Esophagus (tissue), 2 donors: ENCODE results near the gene SALL1. TPM values are rescaled to one million over a fixed set of nuclear protein-coding genes. Genes with fewer than 3 reads are reported as not detected.
A peak's percentile ranks its signal among the peaks of the same experiment; 100 is the strongest.

Source experiments
- H3K27ac ChIP-seq, 2 donors: one replicate each; pipeline ENCODE4 v1.5.1; 2013; ENCODE audit warnings: low read depth in 2 of 2, mild to moderate bottlenecking in 2 of 2, inconsistent platforms in 1 of 2, low read length in 1 of 2, moderate library complexity in 1 of 2
- H3K27me3 ChIP-seq, 2 donors: one replicate each; pipeline ENCODE4 v1.6.1; 2013; ENCODE audit warnings: low read length in 2 of 2, control low read depth in 1 of 2, mild to moderate bottlenecking in 1 of 2; ENCODE audit not compliant: insufficient read depth in 2 of 2, control insufficient read depth in 1 of 2
- H3K36me3 ChIP-seq, 2 donors: one replicate each; pipeline ENCODE4 v1.6.1; 2013; ENCODE audit warnings: low read length in 1 of 2; ENCODE audit not compliant: control insufficient read depth in 2 of 2, insufficient read depth in 2 of 2
- H3K4me1 ChIP-seq, 2 donors: one replicate each; pipeline ENCODE4 v1.6.1; 2013; ENCODE audit warnings: low read length in 1 of 2; ENCODE audit not compliant: control insufficient read depth in 2 of 2, insufficient read depth in 2 of 2
- H3K4me3 ChIP-seq, 2 donors: one replicate each; pipeline ENCODE4 v1.5.1; 2013; ENCODE audit warnings: low read length in 2 of 2, mild to moderate bottlenecking in 2 of 2, low read depth in 1 of 2, moderate library complexity in 1 of 2
- H3K9me3 ChIP-seq, 2 donors: one replicate each; pipeline ENCODE4 v1.6.1; 2013; ENCODE audit warnings: mild to moderate bottlenecking in 2 of 2, low read depth in 1 of 2, low read length in 1 of 2, moderate library complexity in 1 of 2; ENCODE audit not compliant: control insufficient read depth in 2 of 2, insufficient read depth in 1 of 2
- WGBS, 2 donors: extraction: QIAGEN DNeasy Blood & Tissue Kit; methylation state at CpG; one replicate each; pipeline ENCODE4 v1.1.7; 2013; 5-methylcytosine and 5-hydroxymethylcytosine counted together
- polyA plus RNA-seq, 2 donors: library from polyadenylated mRNA; stranded (reverse); fragments of 200-250 nt; gene quantifications; one replicate each; pipeline ENCODE4 v1.2.3, GENCODE V29; 2013
- donor health status: healthy with polysubstance abuse.
- donor health status: Bipolar disorder and iron deficiency.

Gene SALL1
- polyA plus RNA-seq, result under 1 TPM; 0.02 TPM

DNA sequence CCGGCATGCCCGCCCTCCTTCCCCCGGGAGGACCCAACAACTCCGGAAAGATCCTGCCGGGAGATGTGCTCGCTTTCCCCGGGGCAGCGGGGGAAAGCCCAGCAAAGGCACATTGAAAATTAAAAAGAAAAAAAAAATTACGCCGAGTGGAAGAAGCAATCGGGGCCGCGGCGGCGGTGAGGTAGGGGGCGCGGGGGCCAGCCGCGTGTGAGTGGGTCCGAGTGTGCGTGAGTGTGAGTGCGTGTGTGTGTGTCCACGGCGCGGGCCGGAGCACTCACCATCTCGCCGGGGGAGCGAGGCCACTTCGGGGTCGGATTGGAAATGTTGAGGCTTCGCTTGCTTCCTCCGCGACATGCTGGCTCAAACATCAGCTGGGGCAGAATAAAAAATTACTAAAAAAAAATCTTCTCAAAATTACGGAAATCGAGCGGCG, at the start of gene SALL1:
Gene SALL1, minus strand, starts transcription at position 383 of the 433 bp plus-strand sequence. Its CDS starts 29 bp downstream, at position 354.
- Histone ChIP-seq H3K27ac (peak within 1 kb of the TSS in 1 of 2 donors; percentile 23), H3K4me1 (peaks cover 8 to 20% of the 10 kb centered on the region in 2 donors), H3K4me3 (peak within 1 kb of the TSS; percentile 13 to 29), H3K27me3 (peaks cover 17 to 42% of the 10 kb centered on the region in 2 donors), H3K9me3 (peaks cover 0 to 7% of the 10 kb centered on the region in 2 donors), H3K36me3 (no peaks in the 10 kb centered on the region)
- 3 to 4% methylated on average over 38 of the region's 38 CpGs for WGBS, 2 donors

DNA sequence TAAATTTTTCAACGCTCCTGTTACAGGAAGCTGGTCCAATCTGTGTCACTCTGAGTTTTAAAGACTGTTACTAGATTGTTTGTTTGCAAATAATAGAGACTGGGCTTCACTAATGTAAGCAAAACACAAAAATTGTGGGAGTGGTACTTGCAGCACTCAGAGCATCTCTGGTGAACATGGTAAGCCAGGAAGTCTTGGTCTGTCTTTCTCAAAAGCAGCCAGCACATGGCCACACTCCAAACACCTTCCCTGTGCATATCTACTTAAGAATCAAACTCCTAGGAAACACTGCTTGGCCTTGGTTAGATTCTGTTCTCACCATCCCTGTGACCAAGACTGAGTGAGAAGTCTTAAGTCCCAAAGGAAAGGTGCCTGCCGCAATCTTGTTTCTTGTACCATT, 49.7 kb upstream of the SALL1 start:
- Histone ChIP-seq H3K4me1 (no peaks in the 10 kb centered on the region), H3K4me3 (no peak overlapping the region), H3K27ac (no peak overlapping the region), H3K27me3 (no peaks in the 10 kb centered on the region), H3K36me3 (no peaks in the 10 kb centered on the region), H3K9me3 (peaks cover 0 to 6% of the 10 kb centered on the region in 2 donors)
- WGBS, 2 donors, result 52 to 84% methylated on average over 2 of the region's 2 CpGs

DNA sequence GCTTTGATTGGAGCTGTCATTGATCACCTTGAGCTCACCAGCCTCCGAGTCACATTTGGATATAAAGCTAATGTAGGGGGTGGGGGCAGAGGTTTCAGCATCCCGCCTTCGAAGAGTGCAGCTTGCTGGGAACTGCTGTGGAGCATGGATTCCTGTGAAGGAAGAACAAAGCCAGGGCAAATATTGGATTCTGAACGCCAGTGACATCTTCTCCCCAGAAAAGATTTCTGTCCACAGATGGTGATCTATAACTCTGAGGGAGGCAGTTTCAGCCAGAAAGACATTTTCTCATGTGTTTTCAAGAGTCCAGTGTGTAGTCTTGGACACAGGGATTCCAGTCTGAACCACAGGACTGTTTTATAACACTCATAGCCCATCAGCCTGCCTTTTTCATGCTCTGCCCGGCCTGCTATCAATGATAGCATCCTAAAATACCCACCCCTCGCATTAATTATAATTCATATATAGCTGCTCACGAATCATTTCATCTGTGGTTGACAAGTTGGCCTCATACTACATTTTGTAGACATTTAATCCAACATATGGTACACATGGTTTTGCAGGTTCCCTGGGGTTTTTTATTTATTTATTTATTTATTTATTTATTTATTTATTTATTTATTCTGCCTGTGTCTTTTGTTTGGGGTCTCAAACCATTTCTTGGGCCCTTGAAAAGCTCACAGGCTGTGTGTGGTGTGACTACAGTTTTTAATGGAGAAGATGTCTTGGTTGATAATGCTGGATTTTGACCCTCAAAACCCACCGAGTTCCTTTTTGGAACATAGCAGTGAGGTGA, 47.1 kb upstream of the SALL1 start:
- no peaks in the 10 kb centered on the region for H3K36me3 ChIP-seq
- 67% methylated on average over 8 of the region's 8 CpGs for WGBS, 2 donors
- H3K4me1 ChIP-seq, result no peaks in the 10 kb centered on the region
- H3K9me3 ChIP-seq, result peaks cover 0 to 6% of the 10 kb centered on the region in 2 donors
- no peak overlapping the region for H3K27ac ChIP-seq
- no peaks in the 10 kb centered on the region for H3K27me3 ChIP-seq
- no peak overlapping the region for H3K4me3 ChIP-seq

DNA sequence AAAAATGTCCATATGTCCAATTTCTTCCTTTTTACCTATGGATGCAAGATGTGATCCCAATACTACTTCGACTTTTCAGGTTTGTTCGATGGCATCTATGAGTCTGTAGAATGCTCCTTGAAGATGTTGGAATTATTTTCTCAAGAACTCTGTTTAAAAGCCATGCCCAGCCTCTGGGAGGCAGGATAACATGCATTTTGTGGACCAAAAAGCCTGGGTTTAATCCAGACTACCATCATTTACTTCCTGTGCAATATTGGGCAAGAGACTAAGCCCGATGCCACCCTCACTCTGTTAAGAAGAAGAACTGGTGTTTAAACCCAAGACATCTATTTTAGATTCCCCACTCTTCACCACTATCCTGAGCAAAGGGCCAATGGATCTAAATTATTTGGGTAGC, 42.8 kb upstream of the SALL1 start:
- WGBS, 2 donors, result 91 to 92% methylated on average over 3 of the region's 3 CpGs
- H3K27me3 ChIP-seq, result no peaks in the 10 kb centered on the region
- no peaks in the 10 kb centered on the region for H3K36me3 ChIP-seq
- H3K4me1 ChIP-seq, result no peaks in the 10 kb centered on the region
- H3K27ac ChIP-seq, result no peak overlapping the region
- H3K4me3 ChIP-seq, result no peak overlapping the region
- H3K9me3 ChIP-seq, result peaks cover 0 to 4% of the 10 kb centered on the region in 2 donors

DNA sequence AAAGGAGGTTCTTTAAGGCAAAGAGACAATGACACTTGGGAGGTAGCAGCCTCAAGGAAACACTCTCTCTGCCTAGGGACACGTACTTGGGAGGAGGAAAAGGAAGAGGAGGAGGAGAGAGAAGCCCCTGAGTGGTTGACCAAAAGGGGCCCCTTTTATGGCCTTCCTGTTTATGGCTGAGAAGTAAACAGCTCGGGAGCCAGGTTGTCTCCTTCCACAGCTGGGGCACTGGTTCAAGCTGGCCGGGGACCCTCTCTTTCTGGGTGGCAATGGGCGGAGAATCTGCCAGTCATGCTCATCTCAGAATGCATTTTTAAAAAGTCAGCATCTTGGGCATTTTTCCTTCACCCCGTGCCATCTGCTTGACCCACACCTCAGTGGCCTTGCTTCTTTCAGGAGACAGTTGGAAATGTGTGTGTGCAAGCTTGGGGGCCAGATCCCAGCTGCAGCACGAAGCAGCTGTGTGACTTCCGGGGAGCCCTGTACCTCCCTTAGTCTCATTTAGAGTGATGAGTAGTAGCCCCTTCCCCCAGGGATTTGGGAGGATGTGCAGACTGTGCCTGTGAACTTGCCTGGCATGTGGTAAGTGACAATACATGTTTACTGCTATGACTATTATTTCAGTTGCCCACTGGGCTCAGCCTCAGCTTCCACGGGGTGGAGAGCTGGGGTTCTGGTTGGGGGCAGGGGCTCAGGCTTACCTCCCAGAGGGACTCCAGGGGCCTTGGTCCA, 33.8 kb upstream of the SALL1 start:
- Histone ChIP-seq H3K27ac (no peak overlapping the region), H3K4me3 (no peak overlapping the region), H3K9me3 (no peaks in the 10 kb centered on the region), H3K4me1 (no peaks in the 10 kb centered on the region), H3K36me3 (no peaks in the 10 kb centered on the region), H3K27me3 (no peaks in the 10 kb centered on the region)
- 23 to 24% methylated on average over 8 of the region's 8 CpGs for WGBS, 2 donors

DNA sequence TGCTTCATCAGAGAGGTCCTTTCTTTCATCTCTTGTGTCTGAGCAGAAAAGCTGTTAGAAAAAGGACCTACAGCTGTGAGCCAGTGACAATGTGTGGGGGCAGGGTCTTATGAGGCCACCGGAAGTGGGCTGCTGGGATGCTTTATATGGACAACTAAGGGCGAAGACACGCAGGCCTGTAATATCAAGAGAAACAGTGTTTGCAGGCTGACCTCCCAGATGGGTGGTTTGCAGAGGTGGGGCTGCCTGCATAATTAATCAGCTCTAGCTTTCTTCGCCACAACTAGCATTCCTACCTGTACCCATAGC, 30.4 kb upstream of the SALL1 start:
- 34 to 43% methylated on average over 4 of the region's 4 CpGs for WGBS, 2 donors
- Histone ChIP-seq H3K27me3 (no peaks in the 10 kb centered on the region), H3K36me3 (no peaks in the 10 kb centered on the region), H3K4me1 (no peaks in the 10 kb centered on the region), H3K9me3 (no peaks in the 10 kb centered on the region), H3K27ac (no peak overlapping the region), H3K4me3 (no peak overlapping the region)

DNA sequence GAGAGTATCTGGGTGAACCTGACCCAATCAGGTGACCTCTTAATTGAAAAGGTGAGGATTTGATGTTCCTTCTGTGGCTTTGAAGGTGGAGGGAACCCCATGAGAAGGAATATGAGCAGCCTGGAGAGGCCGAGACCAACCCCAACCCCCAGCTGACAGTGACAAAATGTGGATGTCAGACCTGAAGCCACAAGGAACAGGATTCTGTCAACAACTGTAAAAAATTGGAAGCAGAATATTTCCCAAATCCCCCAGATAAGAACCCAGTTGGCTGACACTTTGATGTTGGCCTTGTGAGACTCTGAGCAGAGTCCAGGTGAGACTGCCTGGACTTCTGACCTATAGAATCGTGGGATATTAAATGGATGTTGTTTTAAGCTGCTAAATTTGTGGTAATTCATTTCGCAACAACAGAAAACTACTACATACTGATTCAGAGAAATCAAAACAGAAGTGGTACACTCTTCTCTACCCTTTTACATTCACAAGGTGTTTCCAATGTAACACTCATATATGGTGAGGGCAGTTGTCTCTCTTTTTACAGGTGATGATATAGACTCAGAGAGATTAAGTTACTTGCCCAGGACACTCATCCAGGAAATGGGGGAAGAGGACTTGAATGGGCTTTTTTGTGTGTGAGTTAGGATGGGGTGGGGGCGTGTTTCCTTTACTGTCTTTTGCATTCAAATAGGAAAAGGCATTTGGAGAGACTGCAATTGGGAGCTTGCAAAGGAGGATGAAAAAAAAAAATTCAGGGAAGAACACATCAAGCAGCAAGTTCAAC, 29.8 kb upstream of the SALL1 start:
- Histone ChIP-seq H3K27me3 (no peaks in the 10 kb centered on the region), H3K36me3 (no peaks in the 10 kb centered on the region), H3K27ac (no peak overlapping the region), H3K9me3 (no peaks in the 10 kb centered on the region), H3K4me1 (no peaks in the 10 kb centered on the region), H3K4me3 (no peak overlapping the region)
- 63 to 69% methylated on average over 4 of the region's 4 CpGs for WGBS, 2 donors

DNA sequence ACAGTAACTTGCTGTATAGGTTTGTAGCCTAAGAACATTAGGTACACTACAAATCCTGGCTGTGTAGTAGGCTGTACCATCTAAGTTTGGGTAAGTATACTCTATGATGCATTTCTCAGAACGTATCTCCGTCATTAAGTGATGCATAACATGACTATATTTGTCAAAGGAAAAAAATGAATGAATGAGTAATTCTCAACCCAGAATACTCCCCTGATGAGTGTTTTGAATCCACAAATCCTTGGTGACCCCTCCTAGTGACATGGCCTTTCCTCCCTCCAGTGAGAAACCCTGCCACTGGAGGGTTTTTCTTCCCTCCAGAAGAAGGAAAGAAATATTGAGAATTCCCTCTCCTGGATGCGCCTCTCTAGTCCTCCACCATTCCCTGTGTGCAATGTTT, 24.0 kb upstream of the SALL1 start:
- H3K9me3 ChIP-seq, result no peaks in the 10 kb centered on the region
- H3K4me1 ChIP-seq, result no peaks in the 10 kb centered on the region
- no peaks in the 10 kb centered on the region for H3K36me3 ChIP-seq
- WGBS, 2 donors, result 83 to 87% methylated on average over 3 of the region's 3 CpGs
- no peak overlapping the region for H3K27ac ChIP-seq
- H3K4me3 ChIP-seq, result no peak overlapping the region
- no peaks in the 10 kb centered on the region for H3K27me3 ChIP-seq

DNA sequence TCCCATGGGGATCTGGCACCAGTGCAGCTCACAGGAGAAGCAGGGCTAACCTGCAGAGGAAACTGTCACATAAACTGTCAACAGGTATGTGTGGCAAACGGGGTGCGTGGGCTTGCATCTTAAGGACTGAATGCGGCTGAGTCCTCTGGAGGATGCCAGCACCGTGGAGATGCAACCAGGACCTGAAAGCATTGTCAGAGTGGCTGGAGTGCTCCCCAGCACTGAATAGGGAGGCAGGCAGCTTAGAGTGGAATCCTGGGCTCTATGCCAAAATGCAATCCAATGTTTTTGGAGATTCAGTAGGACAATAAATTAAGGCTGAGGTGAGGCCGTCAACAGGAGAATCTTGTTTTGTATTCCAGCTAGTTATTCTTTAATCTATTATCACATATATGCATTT, 21.3 kb upstream of the SALL1 start:
- no peaks in the 10 kb centered on the region for H3K4me1 ChIP-seq
- no peak overlapping the region for H3K4me3 ChIP-seq
- H3K36me3 ChIP-seq, result no peaks in the 10 kb centered on the region
- WGBS, 2 donors, result 79 to 81% methylated on average over 5 of the region's 5 CpGs
- H3K27ac ChIP-seq, result no peak overlapping the region
- H3K9me3 ChIP-seq, result no peaks in the 10 kb centered on the region
- H3K27me3 ChIP-seq, result no peaks in the 10 kb centered on the region
